Measurements from ENCODE around the gene PTMA.

DNA sequence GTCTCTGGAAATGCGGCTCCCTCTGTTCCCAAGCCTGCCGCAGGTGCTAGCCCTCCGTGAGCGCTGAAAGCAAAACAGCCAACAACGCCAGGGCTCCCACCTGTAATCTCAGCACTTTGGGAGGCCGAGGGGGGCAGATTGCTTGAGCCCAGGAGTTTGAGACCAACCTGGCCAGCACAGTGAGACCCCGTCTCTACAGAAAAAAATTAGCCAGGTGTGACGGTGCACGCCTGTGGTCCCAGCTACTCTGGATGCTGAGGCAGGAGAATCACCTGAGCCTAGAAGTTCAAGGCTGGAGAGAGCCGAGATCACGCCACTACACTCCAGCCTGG is 41.3 kb upstream of the PTMA start:
- TF ChIP-seq EZH2 (IDR thresholded peaks at IDR 0.05) (no peak), POLR2AphosphoS5 (IDR thresholded peaks at IDR 0.05; ENCODE audit: borderline replicate concordance, low read depth, low read length) (no peak)
